GM18907 (cell line): Measurements from ENCODE around the gene ANKRD13D.

Source experiments
- ATAC-seq: cut with Tn5 transposase; IDR thresholded peaks from one replicate; pipeline ENCODE4 v1.9.1; 2021; ENCODE audit warnings: mild to moderate bottlenecking, moderate library complexity; ENCODE audit not compliant: unreplicated experiment

Gene ANKRD13D

DNA sequence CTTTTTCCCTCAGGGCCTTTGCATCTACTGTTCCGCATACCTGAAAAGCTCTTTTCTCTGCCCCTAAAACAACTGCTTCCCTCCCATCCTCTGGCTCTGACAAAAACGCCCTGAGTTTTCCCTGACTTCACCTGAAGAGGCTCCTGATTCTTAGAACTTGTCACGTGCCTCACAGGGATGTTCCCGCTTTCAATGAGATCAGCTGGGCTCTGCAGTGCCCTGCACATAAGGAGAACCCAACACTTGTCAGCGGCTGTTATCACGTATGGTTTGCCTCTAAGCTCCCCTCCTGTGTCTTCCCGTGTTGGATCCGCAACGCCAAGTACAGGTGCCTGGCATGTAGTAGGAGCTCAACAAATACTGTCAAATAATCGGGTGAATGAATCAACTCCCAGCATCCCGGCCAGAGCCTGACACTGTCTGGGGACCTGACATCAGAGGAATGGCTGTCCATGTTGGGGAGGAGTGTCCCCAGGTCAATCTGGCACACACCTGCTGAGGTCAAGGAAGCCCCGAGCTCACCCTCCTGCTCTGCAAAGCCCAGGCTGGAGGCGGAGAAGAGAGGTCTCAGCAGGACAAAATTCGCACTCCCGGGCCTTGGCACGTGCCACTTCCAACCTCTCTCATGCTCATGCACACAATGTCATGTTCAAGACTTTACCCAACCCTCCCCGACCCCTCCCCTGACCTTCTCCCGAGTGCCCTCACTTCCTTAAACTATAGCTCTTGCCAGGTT, 27.0 kb upstream of the ANKRD13D start:
- ATAC-seq: no peak

DNA sequence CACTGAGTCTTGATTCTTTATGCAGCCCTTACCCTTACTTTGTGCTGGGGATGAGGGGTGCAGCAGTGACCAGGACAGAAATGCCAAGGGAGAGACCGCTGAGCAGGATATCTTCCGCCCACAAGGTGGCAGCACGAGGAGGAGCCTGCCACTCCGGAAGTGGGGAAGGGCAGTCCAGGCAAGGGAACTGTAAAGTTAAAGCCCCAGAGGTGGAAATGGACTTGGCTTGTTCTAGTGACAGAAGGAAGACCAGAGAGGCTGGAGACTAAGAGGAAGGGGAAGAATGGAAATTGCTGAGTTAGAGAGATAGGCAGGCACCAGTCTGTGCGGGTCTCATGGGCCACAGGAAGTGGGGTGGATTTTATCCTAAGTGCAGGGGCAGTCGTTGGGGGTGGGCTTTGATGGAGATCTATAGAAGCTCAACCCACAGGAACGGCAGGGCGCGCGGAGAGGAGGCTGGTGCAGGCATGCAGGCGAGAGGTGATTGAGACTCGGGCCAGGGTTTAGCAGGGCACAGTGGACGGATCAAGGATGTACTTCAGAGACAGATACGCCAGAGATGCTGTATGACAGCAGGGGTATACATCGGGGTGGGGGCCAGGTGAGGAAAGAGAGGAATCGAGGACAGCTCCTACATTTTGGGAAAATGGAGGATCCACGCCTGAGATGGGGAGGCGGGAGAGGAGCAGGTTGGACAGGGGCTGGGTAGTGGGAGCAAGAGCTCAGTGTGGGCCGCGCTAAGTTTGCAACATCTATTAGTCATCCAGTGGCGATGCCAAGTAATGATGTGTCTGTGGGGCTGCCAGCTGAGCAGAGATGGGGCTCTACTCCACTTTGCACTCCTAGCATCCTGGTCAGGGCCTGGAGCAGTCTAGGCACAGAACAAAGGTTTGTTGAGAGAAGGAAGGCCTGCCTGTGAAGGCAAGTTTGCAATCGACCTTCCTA, 26.1 kb upstream of the ANKRD13D start:
- peak; percentile 33 for ATAC-seq

DNA sequence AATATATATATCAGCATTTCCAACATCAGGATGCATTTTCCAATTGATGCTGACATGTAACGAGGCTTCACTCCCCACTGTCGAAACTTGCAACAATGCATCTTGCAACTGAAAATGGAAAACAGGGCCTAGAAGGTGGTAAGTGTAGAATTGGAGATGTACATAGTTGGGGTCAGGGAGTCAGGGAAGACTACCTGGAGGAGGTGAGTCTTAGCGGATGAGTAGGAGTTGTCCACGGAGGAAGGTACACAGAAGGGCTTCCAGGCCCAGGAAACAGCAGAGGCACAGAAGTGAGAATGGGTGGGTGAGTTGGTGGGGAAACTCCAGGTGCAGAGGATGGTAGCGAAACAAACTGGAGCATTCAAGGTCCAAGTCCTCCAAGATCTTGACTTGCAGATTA, 24.8 kb upstream of the ANKRD13D start:
- ATAC-seq: no peak

DNA sequence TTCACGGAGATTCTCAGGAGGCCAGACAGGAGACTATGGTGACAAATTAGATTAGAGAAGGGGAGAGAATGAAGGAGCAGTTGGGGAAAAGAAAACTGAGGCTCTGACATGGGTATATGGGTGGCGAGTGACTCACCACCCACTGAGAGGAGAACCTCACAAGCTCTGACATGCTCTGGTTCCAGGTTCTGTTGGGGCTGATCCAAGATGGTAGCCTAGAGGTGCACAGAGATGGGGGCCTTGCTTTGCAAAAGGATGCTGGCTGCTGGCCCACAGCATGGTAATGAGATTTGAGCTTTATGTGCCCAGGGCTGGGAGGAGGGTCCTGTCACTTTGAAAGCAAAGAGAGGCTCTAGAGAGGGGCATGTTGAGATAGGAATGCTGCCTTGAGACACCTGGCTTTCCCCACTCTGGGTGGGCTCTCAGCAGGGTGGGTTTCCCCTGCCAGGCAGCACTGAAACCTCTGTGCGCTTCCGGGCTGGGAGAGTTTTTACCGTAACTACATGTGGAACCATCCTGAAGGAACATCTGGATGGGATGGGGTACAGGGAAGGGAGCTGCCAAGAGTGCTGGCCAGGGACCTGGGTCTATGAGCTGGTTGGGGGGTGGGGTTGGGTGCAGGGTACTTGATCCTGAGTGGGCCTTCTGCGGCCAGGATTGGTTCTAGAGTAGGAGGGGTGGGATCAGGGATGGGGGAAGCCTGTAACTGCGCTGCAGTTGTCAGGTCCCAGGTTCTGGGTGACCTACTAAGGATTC, 24.0 kb upstream of the ANKRD13D start:
- no peak for ATAC-seq

DNA sequence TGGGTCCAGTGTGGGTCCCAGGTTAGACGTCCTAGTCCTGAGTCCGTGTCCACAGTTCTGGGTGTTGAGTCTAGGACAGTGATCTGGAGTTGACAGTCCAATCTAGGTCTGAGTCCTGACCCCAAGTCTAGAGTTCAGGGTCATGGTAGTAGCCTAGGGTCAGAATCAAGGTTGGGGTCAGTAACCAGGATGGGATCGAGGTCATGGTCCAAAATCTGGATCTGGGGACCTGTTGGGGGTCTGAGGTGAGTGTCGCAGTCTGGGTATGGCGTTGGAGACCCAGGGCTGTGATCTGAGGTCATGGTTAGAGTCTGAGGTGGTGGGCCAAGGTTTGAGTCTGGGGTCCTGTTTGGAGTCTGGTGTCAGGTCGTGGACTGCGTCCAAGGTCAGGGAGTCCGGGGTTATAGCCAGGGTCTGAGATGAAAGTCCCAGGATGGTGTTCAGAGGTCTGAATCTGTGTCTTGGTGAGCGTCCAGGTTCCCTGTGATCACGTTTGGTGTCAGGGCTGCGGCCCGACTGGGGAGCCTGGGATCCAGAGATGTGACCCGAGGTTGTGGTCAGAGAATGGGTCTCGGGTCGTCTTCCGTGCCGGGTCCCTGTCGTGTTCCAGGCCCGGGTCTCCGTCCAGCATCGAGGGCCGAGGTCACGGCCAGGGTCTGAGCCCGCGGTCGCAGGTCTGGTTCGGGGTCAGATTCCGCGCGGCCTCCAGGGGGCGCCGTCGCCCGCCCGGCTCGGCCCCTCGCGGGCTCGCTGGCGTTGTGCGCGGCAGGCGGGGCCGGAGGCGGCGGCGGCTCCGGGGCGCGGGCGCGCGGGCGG, 23.3 kb upstream of the ANKRD13D start:
- ATAC-seq: peak; percentile 40

DNA sequence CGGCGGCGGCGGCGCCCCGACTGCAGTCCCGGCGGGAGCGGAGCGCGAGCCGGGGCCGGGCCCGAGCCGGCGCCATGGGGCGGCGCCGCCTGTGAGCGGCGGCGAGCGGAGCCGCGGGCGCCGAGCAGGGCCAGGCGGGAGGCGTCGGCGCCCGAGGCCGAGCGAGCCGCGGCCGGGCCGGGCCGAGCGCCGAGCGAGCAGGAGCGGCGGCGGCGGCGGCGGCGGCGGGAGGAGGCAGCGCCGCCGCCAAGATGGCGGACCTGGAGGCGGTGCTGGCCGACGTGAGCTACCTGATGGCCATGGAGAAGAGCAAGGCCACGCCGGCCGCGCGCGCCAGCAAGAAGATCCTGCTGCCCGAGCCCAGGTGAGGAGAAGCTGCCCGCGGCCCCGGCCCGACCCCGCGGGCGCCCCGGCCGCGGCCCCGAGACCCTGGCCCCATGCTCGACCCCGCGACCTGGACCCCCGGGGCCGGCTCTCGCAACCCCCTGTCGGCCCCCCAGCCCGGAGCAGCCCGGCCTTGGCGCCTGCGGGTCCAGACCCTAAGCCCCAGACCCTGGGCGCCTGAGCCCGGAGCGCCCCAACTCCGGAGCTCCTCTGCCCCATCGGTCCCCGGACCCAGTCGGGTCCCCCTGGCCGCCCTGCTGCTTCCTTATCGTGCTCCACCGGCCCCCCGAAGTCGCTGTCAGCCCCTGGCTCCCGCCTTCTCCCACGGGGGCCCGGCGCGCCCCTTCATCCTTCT, 22.5 kb upstream of the ANKRD13D start, which contains the start of gene GRK2:
TSS of gene GRK2 (plus strand) at position 25 of the 739 bp plus-strand sequence. CDS start at position 252, 227 bp downstream.
- peak; percentile 9 for ATAC-seq

DNA sequence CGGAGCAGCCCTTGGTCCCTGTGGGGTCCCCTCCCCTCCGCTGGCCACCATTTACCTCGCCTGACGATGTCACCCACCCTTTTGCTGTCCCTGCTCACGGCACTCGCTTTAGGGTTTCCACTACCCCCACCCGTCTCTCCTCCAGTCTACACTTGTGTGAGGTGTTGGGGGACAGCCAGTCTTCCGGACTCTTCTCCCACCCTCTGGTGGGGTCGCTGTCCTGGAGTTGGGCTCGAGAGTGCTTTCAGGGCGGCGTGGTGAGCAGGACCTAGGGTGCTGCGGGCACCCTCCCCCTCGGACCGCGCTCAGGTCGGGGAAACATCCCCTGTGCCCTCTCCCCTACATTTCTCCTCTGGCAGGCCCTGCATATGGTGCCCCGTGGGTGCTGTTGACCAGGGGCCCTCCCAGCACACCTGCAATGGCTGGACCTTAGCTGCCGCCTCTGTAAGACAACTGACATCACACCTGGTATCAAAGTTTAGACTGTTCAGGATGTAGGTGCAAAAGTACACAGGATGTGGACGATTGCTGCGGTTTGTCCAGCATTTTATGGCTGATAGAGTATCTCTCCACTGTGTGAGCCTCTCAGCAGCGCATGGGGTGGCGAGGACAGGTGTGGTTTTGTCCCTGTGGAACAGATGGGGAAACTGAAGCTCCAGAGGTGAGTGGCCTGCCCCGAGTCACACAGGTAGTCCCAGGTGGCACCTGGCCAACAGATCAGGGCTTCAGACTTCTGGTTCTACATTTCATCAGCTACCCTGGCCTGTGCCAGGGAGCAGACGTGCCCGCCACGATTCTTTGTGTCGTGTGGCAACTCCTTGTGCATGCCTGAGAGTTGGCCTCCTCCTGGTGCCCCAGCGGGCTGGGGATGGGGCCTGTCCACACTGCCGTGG, 21.7 kb upstream of the ANKRD13D start:
- ATAC-seq: no peak

GRCh38 chr11:67268081-67268961, 20.8 kb upstream of the ANKRD13D start:
- no peak for ATAC-seq

- no peak for ATAC-seq
These were observed 20.2 kb upstream of the ANKRD13D start for GRCh38 chr11:67268962-67269268.

- ATAC-seq: no peak
These were observed 19.5 kb upstream of the ANKRD13D start for GRCh38 chr11:67269401-67270255.

GRCh38 chr11:67270256-67271204, 18.6 kb upstream of the ANKRD13D start:
- ATAC-seq: no peak

GRCh38 chr11:67271205-67271540, 17.9 kb upstream of the ANKRD13D start:
- no peak for ATAC-seq

GRCh38 chr11:67271541-67272284, 17.4 kb upstream of the ANKRD13D start:
- no peak for ATAC-seq

- ATAC-seq: no peak
These were observed 16.5 kb upstream of the ANKRD13D start for GRCh38 chr11:67272327-67273259.
